SK-N-SH (cell line): ENCODE results near the gene HPS5. TPM values are rescaled to one million over a fixed set of nuclear protein-coding genes. Genes with fewer than 3 reads are reported as not detected.

Experiments used
- CTCF ChIA-PET: fragments of 300-600, 350-600 bp; formaldehyde crosslinking; extraction: SDS; loops from one replicate; lab custom pipeline; 2021; lab: Yijun Ruan, JAX
- POLR2A ChIA-PET: fragments of 350-600 bp; sonication (Branson Sonifier 250); formaldehyde crosslinking; extraction: SDS; loops from one replicate; lab custom pipeline; 2020; ENCODE audit warnings: antibody characterized with exemption, inconsistent platforms; lab: Yijun Ruan, JAX
- DNase-seq: peaks from one replicate; pipeline ENCODE4 v3.0.0; 2012
- H2AFZ ChIP-seq: fragments of 200-600 bp; sonication (generic); 2 replicates; pipeline ENCODE4 v1.8.1; 2016; ENCODE audit warnings: antibody characterized with exemption, mild to moderate bottlenecking, low read depth
- H3F3A ChIP-seq: fragments of 200-600 bp; sonication (generic); replicated peaks from 2 replicates; pipeline ENCODE3; 2016; ENCODE audit warnings: antibody characterized with exemption, mild to moderate bottlenecking; ENCODE audit not compliant: insufficient read depth
- H3K27ac ChIP-seq, 2 experiments: fragments of 200-500 bp in 1 of 2; fragments of 200-600 bp in 1 of 2; sonication (Bioruptor generic) in 1 of 2; sonication (generic), shearing (Covaris generic) in 1 of 2; 2 replicates each; pipeline versions ENCODE4 v1.5.1 to v1.6.1; 2014 to 2016; ENCODE audit warnings: low read depth in 2 of 2, inconsistent platforms in 1 of 2, low read length in 1 of 2, mild to moderate bottlenecking in 1 of 2, mixed read lengths in 1 of 2
- H3K27me3 ChIP-seq: fragments of 200-600 bp; sonication (generic), shearing (Covaris generic); 2 replicates; pipeline ENCODE4 v1.6.1; 2016; ENCODE audit warnings: mixed run types; ENCODE audit not compliant: insufficient read depth
- H3K36me3 ChIP-seq, 2 experiments: fragments of 200-500 bp in 1 of 2; fragments of 200-600 bp in 1 of 2; sonication (Bioruptor generic) in 1 of 2; sonication (generic) in 1 of 2; replicated peaks in 1 of 2; 2 replicates each; pipeline versions ENCODE3 to v1.5.1; 2014 to 2016; ENCODE audit warnings: low read length in 1 of 2, mild to moderate bottlenecking in 1 of 2; ENCODE audit not compliant: insufficient read depth in 2 of 2, control insufficient read depth in 1 of 2
- H3K4me1 ChIP-seq, 2 experiments: fragments of 200-500 bp in 1 of 2; fragments of 200-600 bp in 1 of 2; sonication (Bioruptor generic) in 1 of 2; sonication (generic), shearing (Covaris generic) in 1 of 2; 2 replicates each; pipeline versions ENCODE4 v1.5.1 to v1.6.1; 2014 to 2016; ENCODE audit warnings: low read depth in 1 of 2, low read length in 1 of 2, mixed run types in 1 of 2; ENCODE audit not compliant: insufficient read depth in 2 of 2, control insufficient read depth in 1 of 2
- H3K4me2 ChIP-seq: fragments of 200-600 bp; sonication (generic), shearing (Covaris generic); 2 replicates; pipeline ENCODE4 v1.6.1; 2017; ENCODE audit warnings: mixed run types
- H3K4me3 ChIP-seq, 2 experiments: fragments of 200-500 bp in 1 of 2; fragments of 200-600 bp in 1 of 2; sonication (Bioruptor generic) in 1 of 2; sonication (generic), shearing (Covaris generic) in 1 of 2; 2 replicates each; pipeline versions ENCODE4 v1.5.1 to v1.8.1; 2014 to 2016; ENCODE audit warnings: low read depth in 2 of 2, inconsistent platforms in 1 of 2, low read length in 1 of 2, mild to moderate bottlenecking in 1 of 2, mixed read lengths in 1 of 2, moderate library complexity in 1 of 2
- H3K79me2 ChIP-seq: fragments of 200-600 bp; sonication (generic); 2 replicates; pipeline ENCODE4 v1.8.1; 2017; ENCODE audit warnings: mild to moderate bottlenecking; ENCODE audit not compliant: insufficient read depth
- H3K9ac ChIP-seq: fragments of 200-600 bp; sonication (generic); 2 replicates; pipeline ENCODE4 v1.6.1; 2017; ENCODE audit warnings: mixed run types
- H3K9me2 ChIP-seq: fragments of 200-600 bp; sonication (generic); 2 replicates; pipeline ENCODE4 v1.6.1; 2017; ENCODE audit warnings: mixed run types
- H3K9me3 ChIP-seq: fragments of 200-600 bp; sonication (generic); 2 replicates; pipeline ENCODE4 v1.6.1; 2017; ENCODE audit warnings: mixed run types, mild to moderate bottlenecking, moderate library complexity
- H4K20me1 ChIP-seq: fragments of 200-600 bp; sonication (generic); 2 replicates; pipeline ENCODE4 v1.6.1; 2017; ENCODE audit warnings: mild to moderate bottlenecking, mixed run types; ENCODE audit not compliant: insufficient read depth
- CHD2 ChIP-seq: fragments of 150-350 bp; IDR thresholded peaks from 2 replicates; pipeline ENCODE4 v1.6.1; 2018; ENCODE audit warnings: low read length; ENCODE audit not compliant: partially characterized antibody
- ELF1 ChIP-seq: IDR thresholded peaks from 2 replicates; pipeline ENCODE4 v1.4.0; 2012
- EZH2phosphoT487 ChIP-seq: fragments of 200-600 bp; sonication (generic); IDR thresholded peaks from 2 replicates; pipeline ENCODE4 v1.6.1; 2017; ENCODE audit warnings: low read depth, mixed run types, mild to moderate bottlenecking, antibody characterized with exemption, moderate library complexity, borderline replicate concordance
- IRF3 ChIP-seq: fragments of 150-350 bp; IDR thresholded peaks from 2 replicates; pipeline ENCODE4 v1.6.1; 2016; ENCODE audit warnings: mild to moderate bottlenecking, low read depth, low read length
- MAX ChIP-seq: IDR thresholded peaks from 2 replicates; pipeline ENCODE4 v1.4.0; 2012; ENCODE audit warnings: low read depth
- MXI1 ChIP-seq: IDR thresholded peaks from 2 replicates; pipeline ENCODE4 v1.6.1; 2012; ENCODE audit warnings: mild to moderate bottlenecking, low read depth, low read length, improper control_type of control experiment
- POLR2AphosphoS5 ChIP-seq: IDR thresholded peaks from 2 replicates; pipeline ENCODE4 v1.6.1; 2012; ENCODE audit warnings: low read depth, low read length
- RFX5 ChIP-seq: IDR thresholded peaks from 2 replicates; pipeline ENCODE4 v1.6.1; 2012; ENCODE audit warnings: mild to moderate bottlenecking, improper control_type of control experiment, low read length
- SIN3A ChIP-seq: IDR thresholded peaks from 2 replicates; pipeline ENCODE4 v1.6.1; 2012; ENCODE audit warnings: low read depth, mild to moderate bottlenecking, low read length, moderate library complexity, borderline replicate concordance
- SMC3 ChIP-seq: IDR thresholded peaks from 2 replicates; pipeline ENCODE4 v1.6.1; 2012; ENCODE audit warnings: low read depth, low read length, improper control_type of control experiment
- TAF1 ChIP-seq: IDR thresholded peaks from 2 replicates; pipeline ENCODE4 v1.6.1; 2012; ENCODE audit warnings: low read depth, mild to moderate bottlenecking, low read length, moderate library complexity, borderline replicate concordance
- TEAD4 ChIP-seq: IDR thresholded peaks from 2 replicates; pipeline ENCODE4 v1.4.0; 2012; ENCODE audit warnings: mild to moderate bottlenecking, borderline replicate concordance; ENCODE audit not compliant: insufficient read depth
- WGBS: methylation state at CpG from one replicate; pipeline ENCODE4 v1.1.6; 2017; ENCODE audit warnings: low lambda C conversion rate; 5-methylcytosine and 5-hydroxymethylcytosine counted together
- polyA plus RNA-seq, 3 experiments: library from polyadenylated mRNA; depleted of rRNA; stranded (reverse); fragments of >200 nt; gene quantifications; 2 replicates each; pipeline ENCODE4 v1.2.3, GENCODE V29; 2012
- TF ChIP-seq, protein P1 (sequence below): IDR thresholded peaks from 2 replicates; pipeline ENCODE4 v1.6.1; 2012; ENCODE audit warnings: mild to moderate bottlenecking, low read depth, low read length, moderate library complexity

The HPS5 gene
- polyA plus RNA-seq, 1 of the 3 experiments (the other 2 are of a cell fraction): 8.2 TPM

DNA sequence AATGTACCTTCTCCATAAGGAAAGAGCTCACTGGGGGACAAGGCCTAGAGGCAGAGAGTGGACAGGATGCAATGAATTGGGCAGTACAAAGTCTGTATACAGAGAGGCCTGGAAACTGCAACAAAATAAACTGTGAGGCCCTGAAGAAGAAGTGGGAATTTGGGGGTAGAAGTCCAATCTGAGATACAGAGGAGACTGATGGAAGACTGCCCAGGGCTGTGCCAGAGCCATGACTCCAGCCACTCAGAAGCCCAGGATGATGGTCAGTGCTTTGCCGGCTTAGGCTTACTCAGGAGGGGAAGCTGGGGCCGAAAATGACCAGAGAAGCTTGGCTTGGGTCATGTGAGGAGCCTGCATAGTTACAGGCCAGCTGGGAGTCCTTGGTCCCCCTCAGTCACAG is 91.1 kb downstream of the HPS5 start:
- Histone ChIP-seq H3K4me1 (no peaks in the 10 kb centered on the region), H3F3A (no peaks in the 10 kb centered on the region), H3K4me3 (no peak overlapping the region), H3K27me3 (peaks cover 2% of the 10 kb centered on the region; the same call in 1 of the 2 replicates), H2AFZ (no peak overlapping the region), H3K36me3 (no peaks in the 10 kb centered on the region), H3K79me2 (no peaks in the 10 kb centered on the region), H3K4me2 (no peak overlapping the region), H3K9me2 (no peaks in the 10 kb centered on the region), H3K27ac (no peak overlapping the region), H3K9me3 (no peaks in the 10 kb centered on the region), H3K9ac (no peak overlapping the region), H4K20me1 (no peaks in the 10 kb centered on the region)
- TF ChIP-seq POLR2AphosphoS5 (no peak), IRF3 (no peak), MXI1 (no peak), TEAD4 (no peak), SMC3 (no peak), SIN3A (no peak), MAX (no peak), ELF1 (no peak)
- TF ChIP-seq, protein P1, sequence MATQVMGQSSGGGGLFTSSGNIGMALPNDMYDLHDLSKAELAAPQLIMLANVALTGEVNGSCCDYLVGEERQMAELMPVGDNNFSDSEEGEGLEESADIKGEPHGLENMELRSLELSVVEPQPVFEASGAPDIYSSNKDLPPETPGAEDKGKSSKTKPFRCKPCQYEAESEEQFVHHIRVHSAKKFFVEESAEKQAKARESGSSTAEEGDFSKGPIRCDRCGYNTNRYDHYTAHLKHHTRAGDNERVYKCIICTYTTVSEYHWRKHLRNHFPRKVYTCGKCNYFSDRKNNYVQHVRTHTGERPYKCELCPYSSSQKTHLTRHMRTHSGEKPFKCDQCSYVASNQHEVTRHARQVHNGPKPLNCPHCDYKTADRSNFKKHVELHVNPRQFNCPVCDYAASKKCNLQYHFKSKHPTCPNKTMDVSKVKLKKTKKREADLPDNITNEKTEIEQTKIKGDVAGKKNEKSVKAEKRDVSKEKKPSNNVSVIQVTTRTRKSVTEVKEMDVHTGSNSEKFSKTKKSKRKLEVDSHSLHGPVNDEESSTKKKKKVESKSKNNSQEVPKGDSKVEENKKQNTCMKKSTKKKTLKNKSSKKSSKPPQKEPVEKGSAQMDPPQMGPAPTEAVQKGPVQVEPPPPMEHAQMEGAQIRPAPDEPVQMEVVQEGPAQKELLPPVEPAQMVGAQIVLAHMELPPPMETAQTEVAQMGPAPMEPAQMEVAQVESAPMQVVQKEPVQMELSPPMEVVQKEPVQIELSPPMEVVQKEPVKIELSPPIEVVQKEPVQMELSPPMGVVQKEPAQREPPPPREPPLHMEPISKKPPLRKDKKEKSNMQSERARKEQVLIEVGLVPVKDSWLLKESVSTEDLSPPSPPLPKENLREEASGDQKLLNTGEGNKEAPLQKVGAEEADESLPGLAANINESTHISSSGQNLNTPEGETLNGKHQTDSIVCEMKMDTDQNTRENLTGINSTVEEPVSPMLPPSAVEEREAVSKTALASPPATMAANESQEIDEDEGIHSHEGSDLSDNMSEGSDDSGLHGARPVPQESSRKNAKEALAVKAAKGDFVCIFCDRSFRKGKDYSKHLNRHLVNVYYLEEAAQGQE: no peak
- ChIA-PET POLR2A (no interaction called here), CTCF (interaction anchor here (0.5 to 1.7 kb wide), 3 partner anchors 11 to 66 kb away, joined by 3 to 19 read pairs (median 3); no protein-coding TSS in a partner anchor)
- DNase-seq: no peak
- 0% methylated on average over 1 of the region's 2 CpGs for WGBS

DNA sequence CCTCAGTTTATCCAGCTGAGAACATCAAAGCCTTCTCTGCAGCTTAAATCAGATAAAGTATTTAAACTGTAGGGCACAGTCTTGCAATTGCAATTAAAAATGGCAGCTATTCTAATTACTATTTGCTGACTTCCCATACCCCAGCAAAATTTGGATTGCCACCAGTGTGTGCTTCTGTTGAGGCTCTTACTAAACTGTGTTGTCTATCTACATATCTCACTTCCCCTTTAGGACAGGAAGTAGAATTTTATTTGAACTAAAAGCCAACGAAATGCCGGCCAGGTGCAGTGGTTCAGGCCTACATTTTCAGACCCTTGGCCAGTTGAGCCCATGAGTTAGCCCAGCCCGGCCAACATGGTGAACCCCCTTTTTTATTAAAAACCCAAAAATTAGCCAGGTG is 92.4 kb downstream of the HPS5 start:
- DNase-seq: no peak
- Histone ChIP-seq H3K27ac (no peak overlapping the region), H3K36me3 (no peaks in the 10 kb centered on the region), H3F3A (no peaks in the 10 kb centered on the region), H3K4me3 (no peak overlapping the region), H2AFZ (no peak overlapping the region), H3K9me3 (no peaks in the 10 kb centered on the region), H3K9me2 (no peaks in the 10 kb centered on the region), H3K27me3 (no peaks in the 10 kb centered on the region), H4K20me1 (no peaks in the 10 kb centered on the region), H3K4me2 (no peak overlapping the region), H3K79me2 (no peaks in the 10 kb centered on the region), H3K4me1 (no peaks in the 10 kb centered on the region), H3K9ac (no peak overlapping the region)
- ChIA-PET POLR2A (no interaction called here), CTCF (interaction anchor here (1.2 to 3.7 kb wide), 4 partner anchors 14 to 216 kb away, joined by 3 to 17 read pairs (median 6); no protein-coding TSS in a partner anchor)
- TF ChIP-seq RFX5: no peak
- no peak for TF ChIP-seq CHD2
- no peak for TF ChIP-seq EZH2phosphoT487
- no peak for TF ChIP-seq ELF1
- TF ChIP-seq, protein P1: no peak
- TF ChIP-seq TAF1: no peak
- 64% methylated on average over 3 of the region's 3 CpGs for WGBS
